OCI-LY7 (cell line): ENCODE data around the gene PDE5A. TPM values are rescaled to one million over a fixed set of nuclear protein-coding genes. Genes with fewer than 3 reads are reported as not detected.

Source experiments
- BruUV-seq: library from RNA; stranded (reverse); fragments of 400-500 nt; replicated peaks from 2 replicates; lab custom pipeline; 2021; lab: Mats Ljungman, UMichigan
- CTCF ChIA-PET: fragments of 300-600 bp; sonication (Branson Sonifier 250); formaldehyde crosslinking; loops from one replicate; lab custom pipeline; 2022; ENCODE audit warnings: antibody characterized with exemption; ENCODE audit not compliant: unreplicated experiment; lab: Charles Lee
- POLR2A ChIA-PET: fragments of 300-600 bp; sonication (Branson Sonifier 250); formaldehyde crosslinking; loops from one replicate; lab custom pipeline; 2022; ENCODE audit warnings: antibody characterized with exemption; lab: Charles Lee
- DNase-seq: peaks from one replicate; pipeline ENCODE4 v3.0.0-alpha.2; 2015; ENCODE audit warnings: low spot score
- H2AFZ ChIP-seq: fragments of 200-600 bp; sonication (generic), shearing (Covaris generic); 2 replicates; pipeline ENCODE4 v1.6.1; 2014; ENCODE audit warnings: mild to moderate bottlenecking, antibody characterized with exemption, low read length, moderate library complexity
- H3K27ac ChIP-seq: fragments of 200-600 bp; sonication (generic); 2 replicates; pipeline ENCODE4 v1.5.1; 2014; ENCODE audit warnings: mixed run types, low read depth, mild to moderate bottlenecking, moderate library complexity, low read length, inconsistent platforms; ENCODE audit not compliant: poor library complexity, severe bottlenecking
- H3K36me3 ChIP-seq: fragments of 200-600 bp; sonication (generic); 2 replicates; pipeline ENCODE4 v1.6.1; 2014; ENCODE audit warnings: mild to moderate bottlenecking, antibody characterized with exemption, low read length, moderate library complexity, mixed read lengths; ENCODE audit not compliant: insufficient read depth
- H3K4me1 ChIP-seq: fragments of 200-600 bp; sonication (generic); 2 replicates; pipeline ENCODE4 v1.5.1; 2014; ENCODE audit warnings: mild to moderate bottlenecking, low read length; ENCODE audit not compliant: insufficient read depth, poor library complexity, severe bottlenecking
- H3K4me2 ChIP-seq: fragments of 200-600 bp; sonication (generic); 2 replicates; pipeline ENCODE4 v1.6.1; 2014; ENCODE audit warnings: mild to moderate bottlenecking, low read length
- H3K4me3 ChIP-seq: fragments of 200-600 bp; sonication (generic); 2 replicates; pipeline ENCODE4 v1.5.1; 2014; ENCODE audit warnings: mild to moderate bottlenecking, low read depth, low read length; ENCODE audit not compliant: poor library complexity, severe bottlenecking
- H3K79me2 ChIP-seq: fragments of 200-600 bp; sonication (generic); 2 replicates; pipeline ENCODE4 v1.6.1; 2016; ENCODE audit warnings: low read depth, mild to moderate bottlenecking, low read length, moderate library complexity, mixed read lengths; ENCODE audit not compliant: insufficient read depth
- H3K9me2 ChIP-seq: fragments of 200-600 bp; sonication (generic); 2 replicates; pipeline ENCODE4 v1.6.1; 2016; ENCODE audit warnings: mild to moderate bottlenecking, low read length, mixed read lengths; ENCODE audit not compliant: insufficient read depth
- H3K9me3 ChIP-seq: fragments of 200-600 bp; sonication (generic); 2 replicates; pipeline ENCODE4 v1.6.1; 2014; ENCODE audit warnings: mild to moderate bottlenecking, mixed run types, low read length, mixed read lengths
- H4K20me1 ChIP-seq: fragments of 200-600 bp; sonication (generic); 2 replicates; pipeline ENCODE4 v1.6.1; 2014; ENCODE audit warnings: mild to moderate bottlenecking, antibody characterized with exemption, low read length, moderate library complexity, mixed read lengths; ENCODE audit not compliant: insufficient read depth
- CTCF ChIP-seq: fragments of 200-600 bp; sonication (generic); conservative IDR thresholded peaks from 2 replicates; pipeline ENCODE4 v1.5.1; 2014; ENCODE audit warnings: mild to moderate bottlenecking, antibody characterized with exemption, low read length, moderate library complexity, mixed read lengths
- EZH2phosphoT487 ChIP-seq: fragments of 200-600 bp; sonication (generic); IDR thresholded peaks from 2 replicates; pipeline ENCODE4 v1.6.1; 2018; ENCODE audit warnings: low read depth, borderline replicate concordance, mild to moderate bottlenecking, mixed run types, antibody characterized with exemption, low read length, moderate library complexity, mixed read lengths
- intact Hi-C: fragments of 100-400 bp; cut with micrococcal nuclease; formaldehyde crosslinking; loops from one replicate; pipeline ENCODE4 v1.10.0; 2022; ENCODE audit not compliant: unreplicated experiment
- total RNA-seq, 2 experiments: library from RNA; depleted of rRNA in 1 of 2; stranded (reverse); fragments of >200 nt in 1 of 2; shearing (Covaris generic) in 1 of 2; gene quantifications; 2 replicates each; pipeline ENCODE4 v1.2.3, GENCODE V29; 2014 to 2022

The PDE5A gene
- total RNA-seq, 2 experiments from 2014 or later = 0.22 to 1.4 TPM

- TF ChIP-seq CTCF = no peak
- no peak for TF ChIP-seq EZH2phosphoT487
- Histone ChIP-seq H3K79me2 (no peaks in the 10 kb centered on the region), H2AFZ (no peak overlapping the region), H3K9me2 (no peaks in the 10 kb centered on the region), H3K27ac (no peak overlapping the region), H3K4me2 (no peak overlapping the region), H3K9me3 (no peaks in the 10 kb centered on the region), H3K4me3 (no peak overlapping the region), H3K4me1 (no peaks in the 10 kb centered on the region), H3K36me3 (no peaks in the 10 kb centered on the region), H4K20me1 (no peaks in the 10 kb centered on the region)
- intact Hi-C loops = no loop called here
- ChIA-PET POLR2A (interaction anchor here (0.6 to 0.7 kb wide), 2 partner anchors 30 to 951 kb away, joined by 3 read pairs; no protein-coding TSS in a partner anchor), CTCF (no interaction called here)
- no peak for DNase-seq
- no TSS peak for BruUV-seq
These were observed 35.8 kb downstream of the PDE5A start for GRCh38 chr4:119592830-119593229.

DNA sequence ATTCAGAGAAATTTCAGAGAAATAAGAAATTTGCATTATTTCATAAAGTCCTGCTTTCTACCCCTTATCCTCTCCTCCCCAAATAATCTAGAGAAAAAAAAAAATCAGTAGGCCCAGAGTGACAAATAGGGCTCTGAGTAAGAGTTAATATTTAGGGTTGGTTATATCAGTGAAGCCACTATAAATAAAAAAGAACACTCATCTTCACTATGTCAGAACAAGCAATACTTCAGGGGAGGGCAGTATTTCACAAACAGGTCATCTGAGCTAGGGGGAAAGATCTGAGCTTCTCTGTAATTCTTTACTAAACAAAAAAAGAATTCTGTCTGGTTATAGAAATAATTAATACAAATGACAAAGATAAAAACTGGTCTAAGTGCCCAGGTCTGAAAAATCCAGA lies 39.4 kb downstream of the PDE5A start:
- intact Hi-C loops = no loop called here
- no peaks in the 10 kb centered on the region for H4K20me1 ChIP-seq
- H3K9me2 ChIP-seq = no peaks in the 10 kb centered on the region
- no peak for DNase-seq
- no peak overlapping the region for H3K4me2 ChIP-seq
- no TSS peak for BruUV-seq
- POLR2A ChIA-PET = interaction anchor here (0.7 kb wide), 1 partner anchor 22 kb away, joined by 3 read pairs; no protein-coding TSS in a partner anchor
- no peak overlapping the region for H3K4me3 ChIP-seq
- TF ChIP-seq CTCF = no peak
- no peak for TF ChIP-seq EZH2phosphoT487
- no peaks in the 10 kb centered on the region for H3K36me3 ChIP-seq
- H3K27ac ChIP-seq = no peak overlapping the region
- H2AFZ ChIP-seq = no peak overlapping the region
- no peaks in the 10 kb centered on the region for H3K9me3 ChIP-seq
- no peaks in the 10 kb centered on the region for H3K79me2 ChIP-seq
- H3K4me1 ChIP-seq = no peaks in the 10 kb centered on the region
- CTCF ChIA-PET = no interaction called here

- Histone ChIP-seq H3K4me2 (no peak overlapping the region), H3K79me2 (no peaks in the 10 kb centered on the region), H3K9me2 (no peaks in the 10 kb centered on the region), H3K4me3 (no peak overlapping the region), H3K4me1 (no peaks in the 10 kb centered on the region), H3K36me3 (no peaks in the 10 kb centered on the region), H4K20me1 (no peaks in the 10 kb centered on the region), H3K9me3 (no peaks in the 10 kb centered on the region), H3K27ac (no peak overlapping the region), H2AFZ (no peak overlapping the region)
- no TSS peak for BruUV-seq
- TF ChIP-seq CTCF = no peak
- TF ChIP-seq EZH2phosphoT487 = no peak
- POLR2A ChIA-PET = interaction anchor here (0.6 kb wide), 1 partner anchor 621 kb away, joined by 3 read pairs; no protein-coding TSS in a partner anchor
- CTCF ChIA-PET = no interaction called here
- intact Hi-C loops = no loop called here
- DNase-seq = no peak
These were observed 40.8 kb downstream of the PDE5A start for GRCh38 chr4:119587796-119588195.
